K562 (cell line): ENCODE data around the gene TSPAN18. TPM values are rescaled to one million over a fixed set of nuclear protein-coding genes. Genes with fewer than 3 reads are reported as not detected.

Experiments
- CBX1 ChIP-seq: sonication (generic); IDR thresholded peaks from 2 replicates; pipeline ENCODE4 v1.6.1; 2016; ENCODE audit warnings: antibody characterized with exemption, low read depth, mild to moderate bottlenecking
- CEBPB ChIP-seq: fragments of 450-650 bp; IDR thresholded peaks from 2 replicates; pipeline ENCODE4 v1.6.1; 2016; ENCODE audit warnings: missing genetic modification characterization, missing compliant biosample characterization
- CHD4 ChIP-seq: fragments of 200-600 bp; sonication (generic); IDR thresholded peaks from 3 replicates; pipeline ENCODE4 v1.6.1; 2012; ENCODE audit warnings: low read depth, mild to moderate bottlenecking, mixed read lengths, low read length, inconsistent platforms; ENCODE audit not compliant: insufficient read depth, insufficient replicate concordance, poor library complexity, severe bottlenecking
- CREB3 ChIP-seq: fragments of 450-650 bp; conservative IDR thresholded peaks from 2 replicates; pipeline ENCODE4 v1.6.1; 2016; ENCODE audit warnings: missing genetic modification characterization, low read depth, mild to moderate bottlenecking, missing compliant biosample characterization, moderate library complexity
- JUN ChIP-seq, 2 experiments: sonication (generic) in 1 of 2; formaldehyde crosslinking in 1 of 2; IDR thresholded peaks; 2 replicates each; pipeline versions ENCODE4 v1.6.1 to v1.8.0; 2012 to 2022; ENCODE audit warnings: borderline replicate concordance in 2 of 2, mild to moderate bottlenecking in 2 of 2, improper control_type of control experiment in 1 of 2, low read depth in 1 of 2, low read length in 1 of 2, missing genetic modification reagents in 1 of 2
- JUND ChIP-seq, 2 experiments: IDR thresholded peaks; 2 replicates in 1 of 2; 3 replicates in 1 of 2; pipeline ENCODE4 v1.6.1; 2011; ENCODE audit warnings: borderline replicate concordance in 2 of 2, low read depth in 2 of 2, low read length in 2 of 2, improper control_type of control experiment in 1 of 2, missing biosample characterization in 1 of 2, missing genetic modification characterization in 1 of 2, missing genetic modification reagents in 1 of 2
- L3MBTL2 ChIP-seq: fragments of 450-650 bp; IDR thresholded peaks from 2 replicates; pipeline ENCODE4 v1.6.1; 2016; ENCODE audit warnings: mild to moderate bottlenecking, moderate library complexity
- MXI1 ChIP-seq: IDR thresholded peaks from 2 replicates; pipeline ENCODE4 v1.6.1; 2011; ENCODE audit warnings: low read depth, mild to moderate bottlenecking, improper control_type of control experiment, low read length
- NCOR1 ChIP-seq: fragments of 450-650 bp; IDR thresholded peaks from 2 replicates; pipeline ENCODE4 v1.6.1; 2016; ENCODE audit warnings: mild to moderate bottlenecking, moderate library complexity
- RERE ChIP-seq: sonication (generic); formaldehyde crosslinking; IDR thresholded peaks from 2 replicates; pipeline ENCODE4 v1.8.0; 2023; ENCODE audit warnings: missing genetic modification reagents, mild to moderate bottlenecking, borderline replicate concordance
- SRSF9 ChIP-seq: fragments of 200-400 bp; formaldehyde crosslinking; IDR thresholded peaks from 2 replicates; pipeline ENCODE4 v1.6.1; 2017; ENCODE audit warnings: low read depth, low read length, borderline replicate concordance
- TEAD1 ChIP-seq, 2 experiments: fragments of 450-650 bp in 1 of 2; sonication (generic) in 1 of 2; formaldehyde crosslinking; IDR thresholded peaks; 2 replicates each; pipeline versions ENCODE4 v1.4.0 to v1.8.0; 2020 to 2022; ENCODE audit warnings: mild to moderate bottlenecking in 2 of 2, missing genetic modification reagents in 1 of 2
- THRA ChIP-seq: fragments of 450-650 bp; IDR thresholded peaks from 2 replicates; pipeline ENCODE4 v1.6.1; 2017; ENCODE audit warnings: mild to moderate bottlenecking, moderate library complexity
- TSC22D4 ChIP-seq: fragments of 450-650 bp; IDR thresholded peaks from 2 replicates; pipeline ENCODE4 v1.6.1; 2016; ENCODE audit warnings: missing genetic modification characterization, missing biosample characterization, control low read depth
- ZBTB9 ChIP-seq: fragments of 450-650 bp; formaldehyde crosslinking; IDR thresholded peaks from 2 replicates; pipeline ENCODE4 v1.4.0; 2020; ENCODE audit warnings: mild to moderate bottlenecking, moderate library complexity
- ZNF431 ChIP-seq: sonication (generic); formaldehyde crosslinking; IDR thresholded peaks from 2 replicates; pipeline ENCODE4 v1.8.0; 2022; ENCODE audit warnings: mild to moderate bottlenecking, missing genetic modification reagents
- polyA plus RNA-seq, 8 experiments: library from polyadenylated mRNA; depleted of rRNA in 4 of 8; stranded (reverse) in 5 of 8; unstranded in 3 of 8; fragments of >200 nt; fragmentation: Nextera tagmentation in 2 of 8; fragmentation: Illumina TruSeq in 1 of 8; extraction: Ambion mirVana in 2 of 8; extraction: Trizol in 1 of 8; gene quantifications; 2 replicates each; pipeline versions ENCODE4 v1.2.1 to v1.2.3, GENCODE V29; 2011 to 2014; ENCODE audit warnings: inconsistent platforms in 1 of 8, missing spikeins in 1 of 8
- total RNA-seq, 7 experiments: library from RNA; depleted of rRNA in 6 of 7; stranded (reverse); fragments of >200 nt in 6 of 7; fragmentation: Illumina TruSeq in 2 of 7; extraction: Trizol in 2 of 7; gene quantifications; 2 replicates each; pipeline versions ENCODE4 v1.2.1 to v1.2.3, GENCODE V29; 2011 to 2021; ENCODE audit warnings: low replicate concordance in 1 of 7

The TSPAN18 gene
- total and polyA plus RNA-seq, 9 of the 15 experiments (the other 6 are each of a cell fraction or from before 2014, with no cell fraction given) = 0.17 to 0.35 (median 0.22) TPM; not detected in 4

GRCh38 chr11:44775366-44775984, 48.7 kb downstream of the TSPAN18 start (continued):
- TF ChIP-seq RERE (CRISPR knock-in tag) (no peak), CBX1 (no peak), CEBPB (tag) (no peak), TEAD1 (CRISPR knock-in tag; IDR thresholded peaks at IDR 0.05) (no peak), ZBTB9 (CRISPR knock-in tag) (no peak), NCOR1 (no peak), MXI1 (no peak), THRA (no peak), ZNF431 (CRISPR knock-in tag) (no peak), CREB3 (tag) (no peak), CHD4 (no peak), TSC22D4 (tag) (no peak), SRSF9 (no peak), L3MBTL2 (0 out of 2 replicates have a peak, but pooled peaks have one; percentile 20), JUN (IDR thresholded peaks at IDR 0.05; ENCODE audit: borderline replicate concordance, low read depth, low read length) (no peak), JUN (CRISPR knock-in tag; IDR thresholded peaks at IDR 0.05; ENCODE audit: borderline replicate concordance) (no peak), JUND (IDR thresholded peaks at IDR 0.05; ENCODE audit: borderline replicate concordance, low read depth, low read length) (0 out of 2 replicates have a peak, but pooled peaks have one; percentile 13), JUND (tag; IDR thresholded peaks at IDR 0.05; ENCODE audit: borderline replicate concordance, low read depth, low read length) (peak; percentile 29; the same call in 1 of the 3 replicates)
